H1 (cell line): ENCODE data around the gene ZNF407. TPM values are rescaled to one million over a fixed set of nuclear protein-coding genes. Genes with fewer than 3 reads are reported as not detected.

Source experiments
- CTCF ChIA-PET: fragments of 300-600 bp; sonication (Branson Sonifier 250); formaldehyde crosslinking; loops from one replicate; lab custom pipeline; 2021; ENCODE audit not compliant: partially characterized antibody; lab: Charles Lee
- POLR2A ChIA-PET: fragments of 300-600 bp; sonication (Branson Sonifier 250); formaldehyde crosslinking; loops from one replicate; lab custom pipeline; 2021; ENCODE audit warnings: inconsistent platforms; ENCODE audit not compliant: partially characterized antibody; lab: Charles Lee
- DNase-seq, 2 experiments: peaks; one replicate each; pipeline versions ENCODE4 v3.0.0 to v3.0.0-alpha.2; 2010 to 2022; ENCODE audit warnings: low spot score in 2 of 2, low read depth in 1 of 2, mixed read lengths in 1 of 2
- FAIRE-seq: peaks from 2 replicates; lab custom pipeline; 2011; peaks lifted over from hg19 to GRCh38; lab: Jason Lieb, UNC
- H2AFZ ChIP-seq: 2 replicates; pipeline ENCODE4 v1.8.1; 2012; ENCODE audit warnings: low read length, inconsistent platforms
- H2AK5ac ChIP-seq: 2 replicates; pipeline ENCODE4 v1.6.1; 2013; ENCODE audit warnings: low read depth, low read length
- H2BK120ac ChIP-seq: replicated peaks from 2 replicates; pipeline ENCODE3; 2013; ENCODE audit warnings: low read depth, low read length, inconsistent platforms
- H2BK12ac ChIP-seq: 2 replicates; pipeline ENCODE4 v1.6.1; 2013; ENCODE audit warnings: low read depth, low read length
- H2BK15ac ChIP-seq: 2 replicates; pipeline ENCODE4 v1.6.1; 2013; ENCODE audit warnings: low read length
- H2BK20ac ChIP-seq: 2 replicates; pipeline ENCODE4 v1.6.1; 2013; ENCODE audit warnings: low read length
- H2BK5ac ChIP-seq: 2 replicates; pipeline ENCODE4 v1.6.1; 2013; ENCODE audit warnings: low read depth, low read length
- H3K14ac ChIP-seq: 2 replicates; pipeline ENCODE4 v1.6.1; 2013; ENCODE audit warnings: inconsistent platforms; ENCODE audit not compliant: insufficient read length
- H3K18ac ChIP-seq: 2 replicates; pipeline ENCODE4 v1.6.1; 2013; ENCODE audit warnings: low read length; ENCODE audit errors: extremely low read depth
- H3K23ac ChIP-seq: 2 replicates; pipeline ENCODE4 v1.6.1; 2013; ENCODE audit warnings: inconsistent platforms; ENCODE audit not compliant: insufficient read length
- H3K23me2 ChIP-seq: 2 replicates; pipeline ENCODE4 v1.6.1; 2013; ENCODE audit warnings: low read depth, low read length
- H3K27ac ChIP-seq: 2 replicates; pipeline ENCODE4 v1.6.1; 2011; ENCODE audit warnings: low read depth, low read length, inconsistent platforms
- H3K27me3 ChIP-seq, 4 experiments: replicated peaks in 1 of 4; 1 replicate in 1 of 4; 2 replicates in 3 of 4; pipeline versions ENCODE4 v1.6.1 to v1.8.1; 2011 to 2013; ENCODE audit warnings: low read length in 3 of 4, mild to moderate bottlenecking in 3 of 4, inconsistent platforms in 2 of 4, mixed read lengths in 2 of 4, moderate library complexity in 1 of 4; ENCODE audit not compliant: control insufficient read depth in 3 of 4, insufficient read depth in 3 of 4; ENCODE audit errors: extremely low read depth in 1 of 4
- H3K36me3 ChIP-seq, 4 experiments: 2 replicates each; pipeline versions ENCODE4 v1.6.1 to v1.8.1; 2011 to 2013; ENCODE audit warnings: mild to moderate bottlenecking in 4 of 4, low read length in 3 of 4, moderate library complexity in 2 of 4, control low read depth in 1 of 4, inconsistent platforms in 1 of 4; ENCODE audit not compliant: insufficient read depth in 4 of 4, control insufficient read depth in 2 of 4
- H3K4ac ChIP-seq: replicated peaks from 2 replicates; pipeline ENCODE3; 2013; ENCODE audit warnings: low read length, low read depth, mixed read lengths, inconsistent platforms; ENCODE audit not compliant: insufficient read length
- H3K4me1 ChIP-seq, 4 experiments: replicated peaks in 1 of 4; 1 replicate in 1 of 4; 2 replicates in 3 of 4; pipeline versions ENCODE4 v1.6.1 to v1.8.1; 2011 to 2013; ENCODE audit warnings: low read length in 3 of 4, inconsistent platforms in 2 of 4, mixed read lengths in 1 of 4; ENCODE audit not compliant: insufficient read depth in 4 of 4, control insufficient read depth in 3 of 4
- H3K4me2 ChIP-seq, 2 experiments: 2 replicates each; pipeline versions ENCODE4 v1.6.1 to v1.8.1; 2011 to 2013; ENCODE audit warnings: low read depth in 2 of 2, low read length in 2 of 2, control low read depth in 1 of 2, inconsistent platforms in 1 of 2, mild to moderate bottlenecking in 1 of 2; ENCODE audit not compliant: insufficient read depth in 1 of 2
- H3K4me3 ChIP-seq, 4 experiments: fragments of 200-600, 300-600 bp in 1 of 4; sonication (generic), shearing (Covaris generic), sonication (Bioruptor Twin) in 1 of 4; 2 replicates each; pipeline versions ENCODE4 v1.5.1 to v1.8.1; 2011 to 2016; ENCODE audit warnings: low read length in 4 of 4, low read depth in 3 of 4, control low read depth in 2 of 4, inconsistent platforms in 2 of 4, mild to moderate bottlenecking in 2 of 4, mixed read lengths in 1 of 4, moderate library complexity in 1 of 4; ENCODE audit not compliant: insufficient read depth in 2 of 4; ENCODE audit errors: extremely low read depth in 1 of 4
- H3K56ac ChIP-seq: replicated peaks from 2 replicates; pipeline ENCODE3; 2013; ENCODE audit warnings: low read depth, mild to moderate bottlenecking, mixed read lengths, low read length, inconsistent platforms; ENCODE audit not compliant: insufficient read length
- H3K79me1 ChIP-seq: 2 replicates; pipeline ENCODE4 v1.6.1; 2013; ENCODE audit warnings: low read depth, low read length, control low read depth
- H3K79me2 ChIP-seq, 2 experiments: 2 replicates each; pipeline versions ENCODE4 v1.6.1 to v1.8.1; 2012 to 2013; ENCODE audit warnings: low read length in 2 of 2, mild to moderate bottlenecking in 2 of 2, inconsistent platforms in 1 of 2; ENCODE audit not compliant: insufficient read depth in 2 of 2, control insufficient read depth in 1 of 2
- H3K9ac ChIP-seq, 4 experiments: replicated peaks in 1 of 4; 1 replicate in 1 of 4; 2 replicates in 3 of 4; pipeline versions ENCODE4 v1.6.1 to v1.8.1; 2011 to 2013; ENCODE audit warnings: low read depth in 3 of 4, low read length in 3 of 4, control low read depth in 2 of 4, mild to moderate bottlenecking in 2 of 4, moderate library complexity in 2 of 4, inconsistent platforms in 1 of 4; ENCODE audit errors: extremely low read depth in 1 of 4
- H3K9me3 ChIP-seq, 2 experiments: 2 replicates each; pipeline versions ENCODE4 v1.6.1 to v1.8.1; 2012 to 2013; ENCODE audit warnings: mild to moderate bottlenecking in 2 of 2, moderate library complexity in 2 of 2, control low read depth in 1 of 2, inconsistent platforms in 1 of 2, low read depth in 1 of 2, low read length in 1 of 2, mixed read lengths in 1 of 2; ENCODE audit not compliant: insufficient read depth in 2 of 2
- H4K20me1 ChIP-seq, 2 experiments: replicated peaks in 1 of 2; 2 replicates each; pipeline versions ENCODE3 to v1.8.1; 2011 to 2013; ENCODE audit warnings: inconsistent platforms in 2 of 2, low read length in 2 of 2, mild to moderate bottlenecking in 1 of 2; ENCODE audit not compliant: insufficient read depth in 2 of 2, control insufficient read depth in 1 of 2
- H4K5ac ChIP-seq: 2 replicates; pipeline ENCODE4 v1.6.1; 2013; ENCODE audit warnings: low read length, low read depth, mixed read lengths, inconsistent platforms; ENCODE audit not compliant: insufficient read length
- H4K8ac ChIP-seq: 2 replicates; pipeline ENCODE4 v1.8.0; 2013; ENCODE audit warnings: mild to moderate bottlenecking, moderate library complexity, low read length, inconsistent platforms; ENCODE audit not compliant: insufficient read depth; ENCODE audit errors: extremely low read depth
- H4K91ac ChIP-seq: replicated peaks from 2 replicates; pipeline ENCODE3; 2013; ENCODE audit warnings: low read length, mixed read lengths, inconsistent platforms; ENCODE audit not compliant: insufficient read length
- CBX8 ChIP-seq: fragments of 300-800, 300-1000 bp; sonication (generic); IDR thresholded peaks from 2 replicates; pipeline ENCODE4 v1.7.1; 2016; ENCODE audit warnings: low read depth, low read length, borderline replicate concordance
- CHD2 ChIP-seq: IDR thresholded peaks from 2 replicates; pipeline ENCODE4 v1.6.1; 2012; ENCODE audit warnings: low read length, improper control_type of control experiment
- GABPA ChIP-seq: IDR thresholded peaks from 2 replicates; pipeline ENCODE4 v1.6.1; 2011; ENCODE audit warnings: mild to moderate bottlenecking, low read length, moderate library complexity, borderline replicate concordance; ENCODE audit not compliant: insufficient read depth
- GTF2F1 ChIP-seq: IDR thresholded peaks from 2 replicates; pipeline ENCODE4 v1.6.1; 2012; ENCODE audit warnings: low read depth, low read length, improper control_type of control experiment, borderline replicate concordance
- HDAC6 ChIP-seq: IDR thresholded peaks from one replicate; pipeline ENCODE4 v1.7.1; 2012; ENCODE audit warnings: low read depth, mild to moderate bottlenecking, inconsistent platforms, low read length, moderate library complexity
- SRF ChIP-seq: IDR thresholded peaks from 2 replicates; pipeline ENCODE4 v1.6.1; 2011; ENCODE audit warnings: mild to moderate bottlenecking, low read depth, low read length, moderate library complexity
- SUZ12 ChIP-seq: fragments of 200-600 bp; sonication (generic); IDR thresholded peaks from 2 replicates; pipeline ENCODE4 v1.6.1; 2012; ENCODE audit warnings: mild to moderate bottlenecking, inconsistent platforms, low read length, moderate library complexity, mixed read lengths
- TBP ChIP-seq: IDR thresholded peaks from 2 replicates; pipeline ENCODE4 v1.6.1; 2011; ENCODE audit warnings: low read depth, low read length, improper control_type of control experiment
- TCF12 ChIP-seq: IDR thresholded peaks from 2 replicates; pipeline ENCODE4 v1.6.1; 2011; ENCODE audit warnings: low read depth, mild to moderate bottlenecking, low read length
- TEAD4 ChIP-seq: IDR thresholded peaks from 2 replicates; pipeline ENCODE4 v1.6.1; 2012; ENCODE audit warnings: low read depth, low read length, inconsistent platforms, mixed read lengths
- WGBS, 2 experiments: shearing (Covaris generic) in 1 of 2; methylation state at CpG; one replicate each; pipeline versions ENCODE4 v1.1.6 to v1.1.7; 2013 to 2015; ENCODE audit warnings: low lambda C conversion rate in 2 of 2, mixed read lengths in 2 of 2, inconsistent platforms in 1 of 2, low coverage in 1 of 2, missing lambda C conversion rate in 1 of 2; ENCODE audit not compliant: insufficient replicate concordance in 2 of 2, insufficient coverage in 1 of 2, insufficient read length in 1 of 2; ENCODE audit errors: extremely low coverage in 1 of 2, missing lambda C conversion rate in 1 of 2; 5-methylcytosine and 5-hydroxymethylcytosine counted together
- polyA plus RNA-seq, 7 experiments: library from polyadenylated mRNA; depleted of rRNA in 3 of 7; stranded (reverse) in 5 of 7; unstranded in 2 of 7; fragments of >200 nt in 5 of 7; fragments of 200-250 nt in 2 of 7; gene quantifications; 1 replicate in 5 of 7; 2 replicates in 1 of 7; 4 replicates in 1 of 7; pipeline versions ENCODE4 v1.2.1 to v1.2.3, GENCODE V29; 2011 to 2013; ENCODE audit warnings: missing spikeins in 2 of 7, mixed read lengths in 2 of 7
- total RNA-seq: library from RNA; stranded (reverse); fragmentation: NEBNext Ultra II Directional; extraction: Animal tissue kit (Norgen Biotek cat#: 25700); gene quantifications from 2 replicates; pipeline ENCODE4 v1.2.1, GENCODE V29; 2021

Gene ZNF407
- total and polyA plus RNA-seq, 2 of the 8 experiments (the other 6 are each of a cell fraction or from before 2014, with no cell fraction given): 1.5 to 6.8 TPM

- Histone ChIP-seq H2AFZ (no peak overlapping the region), H3K9me3 (peaks cover 16 to 19% of the 10 kb centered on the region in 2 experiments; a peak in 3 of 4 replicates), H4K91ac (no peak overlapping the region), H3K79me1 (no peaks in the 10 kb centered on the region), H2BK120ac (no peak overlapping the region), H2BK20ac (no peak overlapping the region), H2BK15ac (no peak overlapping the region), H3K27me3 (no peaks in the 10 kb centered on the region), H3K23ac (no peak overlapping the region), H3K4ac (no peak overlapping the region), H3K4me2 (no peak overlapping the region), H4K20me1 (no peaks in the 10 kb centered on the region), H3K14ac (no peak overlapping the region), H4K8ac (no peak overlapping the region), H2BK12ac (no peak overlapping the region), H3K4me3 (no peak overlapping the region), H3K56ac (no peak overlapping the region), H4K5ac (no peak overlapping the region), H3K9ac (no peak overlapping the region), H2BK5ac (no peak overlapping the region), H3K27ac (no peak overlapping the region), H2AK5ac (no peak overlapping the region), H3K23me2 (no peaks in the 10 kb centered on the region), H3K36me3 (no peaks in the 10 kb centered on the region), H3K18ac (no peak overlapping the region), H3K4me1 (no peaks in the 10 kb centered on the region), H3K79me2 (no peaks in the 10 kb centered on the region)
- DNase-seq: peak in 1 of 2 experiments; percentile 42
- POLR2A ChIA-PET: no interaction called here
- TF ChIP-seq SUZ12 (no peak), CHD2 (no peak), TCF12 (no peak), HDAC6 (no peak), GABPA (no peak), SRF (no peak), GTF2F1 (no peak), CBX8 (no peak), TBP (no peak), TEAD4 (no peak)
- 89% methylated on average over 11 of the region's 15 CpGs; no CpG with 5 or more reads in 1 of the 2 experiments for WGBS, 2 experiments
- no peak for FAIRE-seq
- CTCF ChIA-PET: interaction anchor here (1.0 kb wide), 1 partner anchor 138 kb away, joined by 6 read pairs; no protein-coding TSS in a partner anchor
These were observed 508.0 kb downstream of the ZNF407 start for GRCh38 chr18:75105551-75106254.
